ENCODE results near the gene SYT1. TPM values are rescaled to one million over a fixed set of nuclear protein-coding genes. Genes with fewer than 3 reads are reported as not detected.
A peak's percentile ranks its signal among the peaks of the same experiment; 100 is the strongest.

SYT1 gene
- total RNA-seq, 1 donor from 2014 or later, result 0.17 TPM

DNA sequence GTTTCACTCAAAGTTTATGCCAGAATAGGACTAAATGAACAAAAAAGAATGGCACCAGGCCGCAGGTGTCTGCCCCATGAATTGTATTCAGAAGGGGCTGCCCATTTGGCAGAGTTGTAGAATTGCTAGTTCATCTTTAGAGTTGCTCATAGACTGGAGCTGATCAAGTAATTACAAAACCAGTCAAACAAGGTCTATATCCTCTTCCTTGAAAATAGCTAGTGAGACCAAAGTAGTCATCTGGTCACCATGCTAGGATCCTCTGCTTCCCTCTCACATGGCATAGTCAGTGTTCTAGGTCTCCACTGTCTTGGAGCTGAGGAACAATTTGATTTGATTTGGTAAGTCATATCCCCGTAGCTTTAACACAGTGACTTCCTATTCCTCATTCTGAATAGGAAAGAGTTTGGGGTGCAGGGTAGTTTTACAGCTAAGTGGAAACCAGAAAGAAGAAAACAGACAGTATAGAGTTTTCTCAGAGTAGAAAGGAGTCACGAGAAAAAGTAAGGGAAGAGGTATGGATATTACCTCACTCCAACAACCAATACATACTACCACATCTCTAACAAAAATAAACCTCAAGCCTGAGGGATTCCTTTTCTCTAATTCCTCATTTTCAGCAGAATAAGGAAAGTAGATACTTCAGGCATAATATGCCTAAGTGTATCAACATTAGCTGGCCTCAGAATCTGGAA, 574.1 kb downstream of the SYT1 start:
- no peak for ATAC-seq
- DNase-seq, result no peak
- intact Hi-C loops (cut with micrococcal nuclease), result no loop called here

DNA sequence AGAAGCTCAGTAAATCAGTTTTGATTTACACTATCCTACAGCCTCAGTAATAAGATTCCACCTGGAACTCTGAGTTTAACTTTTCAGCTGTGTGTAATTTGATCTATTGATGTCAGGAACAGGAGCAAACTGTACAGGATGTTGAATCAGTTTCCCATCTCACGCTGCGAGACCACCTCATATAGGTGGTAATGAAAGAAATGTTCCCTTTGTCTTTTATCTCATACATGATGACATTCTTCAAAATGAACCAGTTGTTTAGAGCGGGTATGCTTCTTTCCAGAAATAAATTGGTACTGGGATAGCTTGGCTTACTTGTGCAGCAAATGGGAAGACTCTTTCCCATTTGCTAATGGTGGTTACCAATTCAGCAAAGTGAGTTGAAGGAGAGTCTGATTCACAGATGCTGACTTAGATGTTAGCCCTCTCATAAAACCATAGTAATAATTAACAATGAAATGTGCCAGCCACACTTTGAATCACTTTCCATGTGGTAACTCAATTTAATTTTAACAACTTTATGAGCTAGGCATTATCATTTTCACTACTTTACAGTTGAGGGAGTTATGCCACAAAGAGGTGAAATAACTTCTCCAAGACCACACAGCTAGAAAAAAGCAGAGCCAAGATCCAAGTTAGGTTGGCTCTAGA, 574.7 kb downstream of the SYT1 start:
- no peak for DNase-seq
- ATAC-seq, result no peak
- intact Hi-C loops (cut with micrococcal nuclease), result no loop called here

DNA sequence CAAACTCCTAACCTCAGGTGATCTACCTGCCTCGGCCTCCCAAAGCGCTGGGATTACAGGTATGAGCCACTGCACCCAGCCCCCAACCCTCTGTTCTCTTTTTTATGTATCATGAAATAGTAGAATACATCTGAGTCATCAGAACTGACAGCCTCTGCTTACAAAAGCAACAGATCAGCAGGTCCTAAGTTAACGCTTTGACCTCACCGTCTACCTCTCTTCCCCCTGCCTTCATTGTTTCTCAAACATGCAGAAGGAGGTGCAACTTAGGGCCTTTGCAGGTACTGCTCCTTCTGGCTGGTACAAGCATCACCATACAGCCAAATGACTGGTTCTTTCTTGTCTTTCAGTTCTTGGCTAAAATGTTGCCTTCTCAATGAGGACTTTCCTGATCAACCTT, 577.0 kb downstream of the SYT1 start:
- intact Hi-C loops (cut with micrococcal nuclease), result no loop called here
- DNase-seq (no peak), ATAC-seq (no peak)

DNA sequence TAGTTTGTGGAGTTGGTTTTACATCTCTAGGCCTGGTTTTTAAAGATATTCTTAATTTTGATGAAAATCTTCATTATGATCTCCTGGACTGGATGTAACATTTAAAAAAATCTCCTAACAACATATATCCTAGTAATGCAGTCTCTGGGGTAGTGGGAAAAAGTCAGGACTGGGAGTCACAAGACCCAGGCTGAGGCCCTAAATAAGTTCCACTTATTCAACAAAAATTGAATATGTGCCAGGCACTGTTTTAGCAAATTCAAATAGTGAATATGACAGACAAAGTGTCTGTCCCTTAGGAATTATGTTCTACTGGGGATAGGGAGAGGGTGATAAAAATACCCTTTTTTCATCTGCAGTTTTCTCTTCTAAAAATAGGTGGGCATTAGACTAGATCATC, 577.8 kb downstream of the SYT1 start:
- ATAC-seq, result no peak
- intact Hi-C loops (cut with micrococcal nuclease), result no loop called here
- no peak for DNase-seq

DNA sequence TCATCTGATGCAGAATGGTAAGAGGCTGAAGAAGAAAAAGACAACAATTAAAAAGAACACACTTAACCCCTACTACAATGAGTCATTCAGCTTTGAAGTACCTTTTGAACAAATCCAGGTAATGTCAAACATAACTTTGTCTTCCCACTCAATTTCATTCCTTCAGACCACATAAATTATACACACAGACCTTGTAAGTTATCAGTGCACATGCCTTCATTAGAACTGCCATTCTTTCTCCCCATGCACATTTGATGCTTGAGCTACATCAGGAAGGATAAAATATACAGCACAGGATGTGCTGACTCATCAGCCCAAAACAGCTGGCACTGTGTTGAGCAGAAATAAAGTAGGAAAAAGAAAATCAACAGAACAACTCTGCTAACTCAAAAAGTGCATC, 579.5 kb downstream of the SYT1 start:
- ATAC-seq (no peak), DNase-seq (no peak)
- intact Hi-C loops (cut with micrococcal nuclease), result no loop called here

DNA sequence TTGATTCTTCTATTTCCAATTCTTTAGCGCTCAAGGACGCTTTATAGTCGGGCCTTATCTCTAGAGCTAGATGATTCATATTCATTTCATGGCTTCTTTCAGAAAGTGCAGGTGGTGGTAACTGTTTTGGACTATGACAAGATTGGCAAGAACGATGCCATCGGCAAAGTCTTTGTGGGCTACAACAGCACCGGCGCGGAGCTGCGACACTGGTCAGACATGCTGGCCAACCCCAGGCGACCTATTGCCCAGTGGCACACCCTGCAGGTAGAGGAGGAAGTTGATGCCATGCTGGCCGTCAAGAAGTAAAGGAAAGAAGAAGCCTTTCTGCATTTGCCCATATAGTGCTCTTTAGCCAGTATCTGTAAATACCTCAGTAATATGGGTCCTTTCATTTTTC, 584.2 kb downstream of the SYT1 start:
- DNase-seq (no peak), ATAC-seq (no peak)
- intact Hi-C loops (cut with micrococcal nuclease), result no loop called here

DNA sequence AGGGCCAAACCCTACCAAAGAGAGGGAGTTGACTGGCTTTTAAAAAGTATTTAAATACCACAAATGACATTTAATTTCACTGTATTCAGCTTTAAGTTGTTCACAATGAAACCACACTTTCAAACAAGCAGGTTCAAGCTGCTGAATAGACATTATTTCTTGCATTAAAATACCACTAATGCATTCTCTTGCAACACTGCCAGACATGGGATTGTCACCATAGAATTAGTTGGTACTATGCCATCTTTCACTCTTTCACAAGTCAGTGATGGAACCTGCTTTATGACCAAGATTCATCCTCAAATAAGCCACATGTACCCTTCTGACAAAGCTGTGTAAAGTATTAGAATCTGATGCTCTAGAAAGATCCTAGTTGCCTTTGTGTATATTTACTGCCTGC, 586.8 kb downstream of the SYT1 start:
- no peak for ATAC-seq
- DNase-seq, result no peak
- intact Hi-C loops (cut with micrococcal nuclease), result no loop called here

DNA sequence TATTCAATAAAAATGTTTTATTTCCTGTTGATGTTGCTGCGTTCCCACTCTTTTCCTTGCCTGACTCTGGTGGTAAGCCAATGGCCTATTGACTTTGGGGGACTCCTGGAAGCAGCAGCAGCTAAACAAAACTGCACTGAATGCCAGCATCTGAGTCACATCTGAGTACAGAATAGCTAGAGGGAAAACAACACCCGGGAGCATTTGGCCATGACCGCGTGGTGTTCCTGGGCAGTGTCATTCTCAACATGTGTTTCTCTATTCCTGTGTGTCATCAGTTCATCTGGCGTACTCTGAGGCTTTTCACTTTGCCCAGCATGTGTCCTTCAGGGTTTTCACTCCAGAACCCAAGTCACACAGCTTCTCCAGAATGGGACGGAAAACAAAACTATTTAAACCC, 587.4 kb downstream of the SYT1 start:
- peak; percentile 50 for DNase-seq
- intact Hi-C loops (cut with micrococcal nuclease), result no loop called here
- peak; percentile 89 for ATAC-seq

DNA sequence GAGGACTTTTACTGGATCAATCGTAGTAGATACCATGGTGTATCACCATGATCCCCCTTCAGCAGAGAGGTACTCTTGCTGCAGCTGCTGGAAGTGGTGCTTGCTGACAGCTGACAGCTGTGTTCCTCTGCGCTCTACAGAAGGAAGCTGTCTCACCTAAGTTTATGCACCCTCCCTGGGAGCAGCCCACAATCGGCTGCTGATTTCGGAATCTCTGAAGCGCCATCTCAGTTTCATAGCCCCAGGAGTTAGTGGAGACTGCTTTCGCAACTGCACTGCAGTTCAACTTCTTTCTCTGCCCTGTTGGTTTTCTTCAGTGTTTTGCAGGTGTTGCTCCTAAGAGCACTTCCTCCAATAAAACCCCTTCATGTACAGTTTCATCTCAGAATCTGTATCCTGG, 588.3 kb downstream of the SYT1 start:
- ATAC-seq, result no peak
- intact Hi-C loops (cut with micrococcal nuclease), result no loop called here

DNA sequence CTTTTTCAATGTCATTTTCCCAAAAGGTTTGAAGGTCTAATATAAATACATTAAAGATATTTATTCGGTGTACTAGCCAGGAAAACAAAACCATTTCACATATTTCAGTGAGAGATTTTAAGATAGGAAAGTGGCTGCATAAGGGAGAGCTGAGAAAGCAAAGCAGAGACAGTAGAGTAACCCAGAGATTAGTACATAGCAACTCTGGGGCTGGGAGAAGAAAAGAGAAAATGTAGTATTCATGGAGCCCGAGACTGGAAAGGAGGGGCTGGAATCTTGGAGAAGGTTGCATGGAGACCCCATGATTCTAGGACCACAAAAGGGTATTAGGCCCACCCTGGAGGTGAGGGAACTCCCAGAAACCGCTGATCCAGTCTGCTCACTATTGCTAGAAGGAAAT, 589.2 kb downstream of the SYT1 start:
- intact Hi-C loops (cut with micrococcal nuclease), result no loop called here
- no peak for ATAC-seq
- DNase-seq, result no peak

More for the DNA sequence above, 588.3 kb downstream of the SYT1 start:
- DNase-seq, result no peak

DNA sequence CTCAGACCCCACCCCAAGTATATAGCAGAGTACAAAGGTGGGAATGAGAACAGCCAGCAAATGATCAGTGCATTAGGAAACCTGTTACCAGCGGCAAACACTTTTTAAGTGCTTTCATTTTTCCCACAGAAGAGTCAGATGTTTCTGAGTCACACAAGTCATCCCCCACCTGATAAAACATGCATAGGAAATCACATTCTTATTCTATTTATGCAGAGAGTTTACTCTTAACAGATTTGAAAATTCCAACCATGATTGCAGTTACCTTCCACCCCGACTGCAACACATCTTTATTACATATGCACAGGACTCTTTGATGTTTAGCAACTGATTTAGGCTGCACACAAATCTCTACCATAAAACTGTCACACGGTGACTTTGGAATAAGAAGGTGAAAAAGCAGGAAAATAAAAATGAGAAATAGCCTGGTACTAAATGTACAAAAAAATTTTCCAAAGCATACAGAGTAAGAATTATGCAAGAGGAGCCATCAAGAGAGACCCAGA, 589.8 kb downstream of the SYT1 start:
- no peak for ATAC-seq
- DNase-seq, result no peak
- intact Hi-C loops (cut with micrococcal nuclease), result no loop called here

DNA sequence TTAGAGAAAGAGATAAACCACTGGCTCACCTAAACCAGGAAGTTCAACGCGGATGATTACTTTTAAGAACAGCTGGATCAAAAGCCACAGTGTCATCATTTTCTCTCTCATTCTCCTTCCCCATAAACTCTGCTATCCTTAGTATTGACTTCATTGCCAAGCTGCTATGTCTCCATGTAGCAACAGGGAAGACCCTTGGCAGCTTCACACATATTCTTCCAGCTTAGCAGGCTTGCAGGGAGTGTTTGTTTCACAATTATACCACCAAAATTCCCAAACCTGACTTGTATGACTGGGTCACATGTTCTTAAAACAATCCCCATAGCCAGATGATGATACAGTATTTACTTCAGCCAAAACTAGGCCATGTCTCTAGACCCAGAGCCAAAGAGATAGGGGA, 590.7 kb downstream of the SYT1 start:
- intact Hi-C loops (cut with micrococcal nuclease), result no loop called here
- ATAC-seq, result no peak
- DNase-seq, result no peak

DNA sequence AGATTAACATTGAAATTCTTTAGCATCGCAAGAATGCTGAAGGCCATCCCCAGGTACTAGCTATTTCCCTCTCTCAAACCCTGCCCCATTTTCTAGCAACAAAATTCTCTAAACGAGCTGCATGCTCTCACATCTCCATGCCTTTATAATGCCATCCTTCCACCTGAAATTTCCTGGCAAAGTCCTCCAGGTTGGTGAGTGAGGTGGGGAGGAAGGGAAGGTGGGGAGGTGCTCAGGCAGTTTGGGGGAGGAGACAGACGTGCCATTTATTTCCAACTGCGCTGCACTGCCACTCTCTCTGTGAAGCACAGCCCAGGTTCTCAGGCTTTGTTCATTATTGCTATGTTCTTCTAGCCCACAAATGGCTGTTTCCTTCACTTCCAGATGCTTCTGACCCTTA, 617.7 kb downstream of the SYT1 start:
- no peak for ATAC-seq
- no peak for DNase-seq
- intact Hi-C loops (cut with micrococcal nuclease), result no loop called here

DNA sequence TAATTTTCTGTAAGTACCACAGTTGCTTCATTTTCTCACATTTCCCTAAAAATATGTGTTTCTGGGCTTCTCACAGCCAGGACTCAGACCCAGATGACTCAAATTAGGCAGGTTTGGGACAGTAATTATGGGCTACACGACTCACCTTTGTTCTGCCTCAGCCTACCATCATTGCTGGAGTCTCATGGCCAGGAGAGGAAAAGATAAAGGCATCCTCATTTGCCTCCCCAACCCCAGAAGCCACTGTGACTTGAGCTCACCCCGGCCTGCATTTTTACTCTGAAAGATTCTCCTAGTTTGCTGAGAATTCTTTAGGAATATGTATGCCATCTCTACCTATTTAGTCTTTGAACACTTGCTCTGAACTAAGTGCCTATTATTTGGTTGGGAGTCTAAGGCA, 618.3 kb downstream of the SYT1 start:
- intact Hi-C loops (cut with micrococcal nuclease), result no loop called here
- ATAC-seq, result no peak
- DNase-seq, result no peak

DNA sequence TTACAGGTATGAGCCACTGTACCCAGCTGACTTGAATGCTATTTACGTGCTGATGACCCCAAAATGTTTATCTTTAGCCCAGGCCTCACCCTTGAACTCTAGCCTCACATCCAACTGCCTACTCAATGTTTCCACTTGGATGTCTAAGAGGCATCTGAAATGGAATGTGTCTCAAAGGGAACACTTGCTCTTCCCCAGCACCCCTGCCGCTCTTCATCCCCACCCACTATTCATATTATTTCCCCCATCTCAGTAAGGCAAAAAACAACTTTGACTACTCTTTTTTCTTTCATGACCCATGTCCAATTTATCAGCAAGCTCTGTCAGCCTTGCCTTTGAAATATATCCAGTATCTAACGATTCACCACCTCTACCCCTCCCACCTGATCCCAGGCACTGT, 621.6 kb downstream of the SYT1 start:
- ATAC-seq, result no peak
- intact Hi-C loops (cut with micrococcal nuclease), result no loop called here

DNA sequence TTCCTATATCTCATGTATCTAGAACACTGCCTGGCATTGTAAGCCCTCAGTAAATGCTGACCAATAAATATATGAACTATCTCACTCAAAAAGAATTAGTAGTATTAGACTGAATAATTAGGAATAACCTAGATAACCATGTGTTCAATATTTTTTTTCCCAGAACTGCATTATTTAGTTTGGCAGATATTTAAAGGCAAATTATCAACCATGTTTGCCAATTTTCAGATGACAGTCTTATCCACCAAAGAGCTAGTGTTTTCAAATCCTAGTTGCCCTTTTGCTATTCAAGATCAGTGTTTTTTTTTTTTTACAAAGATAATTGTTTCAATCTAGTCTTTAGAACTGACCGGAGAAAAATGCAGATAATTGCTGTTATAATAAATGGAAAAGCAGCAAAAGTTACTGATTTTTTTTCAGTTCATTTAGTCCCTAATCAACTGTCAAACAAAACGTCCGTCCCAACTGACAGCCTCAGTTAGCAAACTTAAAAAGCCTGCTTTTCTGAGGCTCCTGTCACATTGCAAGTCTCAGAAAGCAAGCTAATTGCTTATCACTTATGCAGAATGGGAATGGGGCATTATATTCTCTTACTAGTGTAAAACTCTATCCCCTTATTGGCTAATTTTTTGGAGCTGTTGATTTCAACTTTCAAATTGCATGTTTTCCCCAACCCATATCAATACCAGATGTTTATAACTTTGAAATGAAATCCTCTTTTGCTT, 623.0 kb downstream of the SYT1 start:
- intact Hi-C loops (cut with micrococcal nuclease), result no loop called here
- DNase-seq (no peak), ATAC-seq (no peak)

More for the DNA sequence above, 621.6 kb downstream of the SYT1 start:
- no peak for DNase-seq

Small RNA genes lying within 50 kb of the gene (microRNA-seq; reads per million reads assigned to microRNA genes)
- gene MIR1252 (ENCODE audit: borderline number of aligned reads), result not detected
